Hepatocyte (in vitro differentiated cells): ENCODE measurements around the gene ASCL1. TPM values are rescaled to one million over a fixed set of nuclear protein-coding genes. Genes with fewer than 3 reads are reported as not detected.

Experiments used
- DNase-seq: peaks from one replicate; pipeline ENCODE4 v3.0.0-alpha.2; 2016; ENCODE audit warnings: low spot score
- H2AFZ ChIP-seq: fragments of 200-600 bp; sonication (generic); 2 replicates; pipeline ENCODE4 v1.6.0; 2016; ENCODE audit warnings: antibody characterized with exemption, mild to moderate bottlenecking
- H3K27ac ChIP-seq: fragments of 200-600 bp; sonication (generic); 2 replicates; pipeline ENCODE4 v1.5.1; 2016; ENCODE audit warnings: mild to moderate bottlenecking
- H3K27me3 ChIP-seq: fragments of 200-600 bp; sonication (generic); 2 replicates; pipeline ENCODE4 v1.6.1; 2016
- H3K36me3 ChIP-seq: fragments of 200-600 bp; sonication (generic); replicated peaks from 2 replicates; pipeline ENCODE4 v1.5.1; 2016; ENCODE audit warnings: low read depth; ENCODE audit not compliant: insufficient read depth
- H3K4me1 ChIP-seq: fragments of 200-600 bp; sonication (generic); 2 replicates; pipeline ENCODE4 v1.5.1; 2016; ENCODE audit warnings: mild to moderate bottlenecking, moderate library complexity; ENCODE audit not compliant: insufficient read depth
- H3K4me2 ChIP-seq: fragments of 200-600 bp; sonication (generic); 2 replicates; pipeline ENCODE4 v1.6.0; 2016
- H3K4me3 ChIP-seq: fragments of 200-600 bp; sonication (generic); 2 replicates; pipeline ENCODE4 v1.5.1; 2016; ENCODE audit warnings: mild to moderate bottlenecking
- H3K79me2 ChIP-seq: fragments of 200-600 bp; sonication (generic); 2 replicates; pipeline ENCODE4 v1.6.0; 2017; ENCODE audit warnings: mild to moderate bottlenecking
- H3K9me2 ChIP-seq: fragments of 200-600 bp; sonication (generic); replicated peaks from 2 replicates; pipeline ENCODE4 v1.6.0; 2017; ENCODE audit warnings: mild to moderate bottlenecking; ENCODE audit not compliant: insufficient read depth
- H3K9me3 ChIP-seq: fragments of 200-600 bp; sonication (generic); 2 replicates; pipeline ENCODE4 v1.5.1; 2016; ENCODE audit warnings: low read depth, mild to moderate bottlenecking
- H4K20me1 ChIP-seq: fragments of 200-600 bp; sonication (generic); 2 replicates; pipeline ENCODE4 v1.6.0; 2016; ENCODE audit warnings: mild to moderate bottlenecking; ENCODE audit not compliant: insufficient read depth, poor library complexity, severe bottlenecking
- CTCF ChIP-seq: fragments of 200-600 bp; sonication (generic); IDR thresholded peaks from 2 replicates; pipeline ENCODE4 v1.5.1; 2016; ENCODE audit warnings: antibody characterized with exemption, mild to moderate bottlenecking; ENCODE audit not compliant: poor library complexity
- EZH2 ChIP-seq: fragments of 200-600 bp; sonication (generic); IDR thresholded peaks from 2 replicates; pipeline ENCODE4 v1.6.1; 2016; ENCODE audit warnings: antibody characterized with exemption, mild to moderate bottlenecking, borderline replicate concordance
- EZH2phosphoT487 ChIP-seq: fragments of 200-600 bp; sonication (generic); IDR thresholded peaks from one replicate; pipeline ENCODE4 v1.6.1; 2018; ENCODE audit warnings: antibody characterized with exemption, mild to moderate bottlenecking, low read depth, moderate library complexity; ENCODE audit not compliant: unreplicated experiment, severe bottlenecking
- WGBS: methylation state at CpG from one replicate; pipeline ENCODE4 v1.1.6; 2016; ENCODE audit warnings: low lambda C conversion rate; ENCODE audit errors: missing lambda C conversion rate; 5-methylcytosine and 5-hydroxymethylcytosine counted together
- polyA plus RNA-seq: library from polyadenylated mRNA; unstranded; fragments of >200 nt; fragmentation: Nextera tagmentation; extraction: Ambion mirVana; gene quantifications from 2 replicates; pipeline ENCODE4 v1.2.1, GENCODE V29; 2016
- total RNA-seq: library from RNA; depleted of rRNA; stranded (reverse); fragments of >200 nt; gene quantifications from 2 replicates; pipeline ENCODE4 v1.2.3, GENCODE V29; 2014

ASCL1 gene
- total and polyA plus RNA-seq, 2 experiments from 2014 or later: 1.7 TPM; not detected in 1

GRCh38 chr12:102962532-102962931, 5.1 kb downstream of the ASCL1 start:
- Histone ChIP-seq H3K27me3 (peaks cover 98% of the 10 kb centered on the region), H3K4me1 (peaks cover 8% of the 10 kb centered on the region), H3K9me2 (no peaks in the 10 kb centered on the region), H3K27ac (no peak overlapping the region), H3K9me3 (no peaks in the 10 kb centered on the region), H3K4me2 (no peak overlapping the region), H3K36me3 (no peaks in the 10 kb centered on the region), H4K20me1 (no peaks in the 10 kb centered on the region), H2AFZ (no peak overlapping the region), H3K4me3 (no peak overlapping the region), H3K79me2 (no peaks in the 10 kb centered on the region)
- no peak for DNase-seq
- TF ChIP-seq EZH2: peak; percentile 56
- peak; percentile 15 for TF ChIP-seq EZH2phosphoT487
- no peak for TF ChIP-seq CTCF
- WGBS: 8% methylated on average over 11 of the region's 11 CpGs

GRCh38 chr12:102962986-102963385, 5.5 kb downstream of the ASCL1 start:
- Histone ChIP-seq H3K9me2 (no peaks in the 10 kb centered on the region), H3K27ac (no peak overlapping the region), H3K36me3 (no peaks in the 10 kb centered on the region), H3K27me3 (peaks cover 98% of the 10 kb centered on the region), H3K79me2 (no peaks in the 10 kb centered on the region), H3K4me1 (peaks cover 8% of the 10 kb centered on the region), H2AFZ (no peak overlapping the region), H4K20me1 (no peaks in the 10 kb centered on the region), H3K9me3 (no peaks in the 10 kb centered on the region), H3K4me2 (no peak overlapping the region), H3K4me3 (no peak overlapping the region)
- no peak for DNase-seq
- TF ChIP-seq CTCF (no peak), EZH2 (no peak), EZH2phosphoT487 (no peak)
- WGBS: 8% methylated on average over 3 of the region's 3 CpGs

GRCh38 chr12:102963796-102964195, 6.3 kb downstream of the ASCL1 start:
- no peaks in the 10 kb centered on the region for H3K9me3 ChIP-seq
- no peaks in the 10 kb centered on the region for H3K36me3 ChIP-seq
- H3K4me2 ChIP-seq: no peak overlapping the region
- DNase-seq: no peak
- H2AFZ ChIP-seq: no peak overlapping the region
- H3K79me2 ChIP-seq: no peaks in the 10 kb centered on the region
- H4K20me1 ChIP-seq: no peaks in the 10 kb centered on the region
- H3K4me1 ChIP-seq: peaks cover 4% of the 10 kb centered on the region
- no peaks in the 10 kb centered on the region for H3K9me2 ChIP-seq
- peaks cover 98% of the 10 kb centered on the region for H3K27me3 ChIP-seq
- TF ChIP-seq EZH2 (no peak), EZH2phosphoT487 (no peak), CTCF (no peak)
- H3K27ac ChIP-seq: no peak overlapping the region
- WGBS: 76% methylated on average over 4 of the region's 4 CpGs
- no peak overlapping the region for H3K4me3 ChIP-seq

- Histone ChIP-seq H3K27me3 (peaks cover 97% of the 10 kb centered on the region), H2AFZ (peak overlapping the region; percentile 48), H3K4me1 (peaks cover 4% of the 10 kb centered on the region), H3K9me3 (no peaks in the 10 kb centered on the region), H3K27ac (no peak overlapping the region), H3K4me2 (peak overlapping the region; percentile 72), H3K79me2 (no peaks in the 10 kb centered on the region), H3K9me2 (no peaks in the 10 kb centered on the region), H3K4me3 (no peak overlapping the region), H3K36me3 (no peaks in the 10 kb centered on the region), H4K20me1 (no peaks in the 10 kb centered on the region)
- under 1% methylated on average over 20 of the region's 21 CpGs for WGBS
- DNase-seq: peak; percentile 70
- peak; percentile 92 for TF ChIP-seq EZH2phosphoT487
- peak; percentile 22 for TF ChIP-seq EZH2
- TF ChIP-seq CTCF: no peak
These were observed 7.4 kb downstream of the ASCL1 start for GRCh38 chr12:102964872-102965271.
